Fibroblast of lung (primary cell): ENCODE results near the gene THAP8. TPM values are rescaled to one million over a fixed set of nuclear protein-coding genes. Genes with fewer than 3 reads are reported as not detected.
A peak's percentile ranks its signal among the peaks of the same experiment; 100 is the strongest.

Experiments
- DNase-seq, 2 donors: peaks; one replicate each; pipeline versions ENCODE4 v3.0.0 to v3.0.0-alpha.2; 2010; ENCODE audit warnings: low read depth in 2 of 2
- H2AFZ ChIP-seq: 2 replicates; pipeline ENCODE4 v1.5.1; 2012; ENCODE audit warnings: low read length, control low read depth, inconsistent platforms
- H3K27ac ChIP-seq: 2 replicates; pipeline ENCODE4 v1.5.1; 2011; ENCODE audit warnings: low read length, control low read depth; ENCODE audit not compliant: insufficient read depth
- H3K27me3 ChIP-seq: 2 replicates; pipeline ENCODE4 v1.5.1; 2011; ENCODE audit warnings: mild to moderate bottlenecking, low read length; ENCODE audit not compliant: control insufficient read depth, insufficient read depth
- H3K36me3 ChIP-seq: 2 replicates; pipeline ENCODE4 v1.5.1; 2011; ENCODE audit warnings: low read length; ENCODE audit not compliant: control insufficient read depth, insufficient read depth
- H3K4me1 ChIP-seq: 2 replicates; pipeline ENCODE4 v1.5.1; 2011; ENCODE audit warnings: low read length; ENCODE audit not compliant: control insufficient read depth, insufficient read depth; ENCODE audit errors: extremely low read depth
- H3K4me2 ChIP-seq: 2 replicates; pipeline ENCODE4 v1.5.1; 2011; ENCODE audit warnings: low read length, control low read depth; ENCODE audit not compliant: insufficient read depth; ENCODE audit errors: extremely low read depth
- H3K4me3 ChIP-seq, 4 experiments: fragments of 200-600 bp in 1 of 4; sonication (generic) in 1 of 4; replicated peaks in 1 of 4; 2 replicates each; pipeline ENCODE4 v1.5.1; 2011 to 2016; ENCODE audit warnings: low read length in 4 of 4, low read depth in 3 of 4, mild to moderate bottlenecking in 3 of 4, control low read depth in 2 of 4, inconsistent platforms in 1 of 4, mixed read lengths in 1 of 4; ENCODE audit not compliant: insufficient read depth in 1 of 4; ENCODE audit errors: control extremely low read depth in 1 of 4
- H3K79me2 ChIP-seq: 2 replicates; pipeline ENCODE4 v1.5.1; 2012; ENCODE audit warnings: mild to moderate bottlenecking, low read length, inconsistent platforms; ENCODE audit not compliant: control insufficient read depth, insufficient read depth
- H3K9ac ChIP-seq: 2 replicates; pipeline ENCODE4 v1.5.1; 2011; ENCODE audit warnings: mild to moderate bottlenecking, low read length, control low read depth; ENCODE audit not compliant: insufficient read depth
- H3K9me3 ChIP-seq: 2 replicates; pipeline ENCODE4 v1.5.1; 2012; ENCODE audit warnings: low read depth, low read length; ENCODE audit not compliant: control insufficient read depth, insufficient read depth
- H4K20me1 ChIP-seq: 2 replicates; pipeline ENCODE4 v1.5.1; 2011; ENCODE audit warnings: low read length; ENCODE audit not compliant: control insufficient read depth, insufficient read depth; ENCODE audit errors: extremely low read depth
- CTCF ChIP-seq, 2 donors: IDR thresholded peaks in 1 of 2; conservative IDR thresholded peaks in 1 of 2; 1 replicate in 1 of 2; 2 replicates in 1 of 2; pipeline ENCODE4 v1.5.1; 2011 to 2012; ENCODE audit warnings: low read length in 2 of 2, control low read depth in 1 of 2, inconsistent platforms in 1 of 2, low read depth in 1 of 2, mild to moderate bottlenecking in 1 of 2
- EZH2 ChIP-seq: IDR thresholded peaks from 2 replicates; pipeline ENCODE4 v1.5.1; 2012; ENCODE audit warnings: low read length, control low read depth, mild to moderate bottlenecking; ENCODE audit errors: missing control alignments
- polyA plus RNA-seq, 2 donors: library from polyadenylated mRNA; depleted of rRNA in 1 of 2; stranded (reverse) in 1 of 2; unstranded in 1 of 2; fragments of >200 nt; gene quantifications; 2 replicates each; pipeline ENCODE4 v1.2.1, GENCODE V29; 2011 to 2012; ENCODE audit warnings: missing spikeins in 1 of 2
- total RNA-seq: library from RNA; depleted of rRNA; stranded (reverse); fragments of >200 nt; gene quantifications from 2 replicates; pipeline ENCODE4 v1.2.1, GENCODE V29; 2014

The THAP8 gene
- total and polyA plus RNA-seq, 2 donors (not counting 1 experiment from before 2014, with no cell fraction given) = 4.6 to 5.1 TPM

GRCh38 chr19:35987571-35987896 lies 66.6 kb downstream of the THAP8 start:
- no peak overlapping the region for H3K9ac ChIP-seq
- no peaks in the 10 kb centered on the region for H4K20me1 ChIP-seq
- no peak overlapping the region for H3K27ac ChIP-seq
- H3K36me3 ChIP-seq = no peaks in the 10 kb centered on the region
- no peak overlapping the region for H2AFZ ChIP-seq
- H3K27me3 ChIP-seq = peaks cover 14% of the 10 kb centered on the region
- no peak overlapping the region for H3K4me2 ChIP-seq
- TF ChIP-seq CTCF (conservative IDR thresholded peaks at IDR 0.05 in 1 of 2, IDR thresholded peaks at IDR 0.05 in 1 of 2; ENCODE audit: low read depth in 1 of 2, low read length in 2 of 2) = no peak
- no peaks in the 10 kb centered on the region for H3K79me2 ChIP-seq
- no peak for DNase-seq
- no peaks in the 10 kb centered on the region for H3K4me1 ChIP-seq
- no peaks in the 10 kb centered on the region for H3K9me3 ChIP-seq
- H3K4me3 ChIP-seq = no peak overlapping the region

GRCh38 chr19:35986664-35987570 lies 67.2 kb downstream of the THAP8 start:
- Histone ChIP-seq H3K4me2 (no peak overlapping the region), H3K27ac (no peak overlapping the region), H2AFZ (no peak overlapping the region), H3K79me2 (no peaks in the 10 kb centered on the region), H3K4me3 (peak overlapping the region in 1 of 4 experiments; percentile 20), H3K27me3 (peaks cover 14% of the 10 kb centered on the region), H3K9ac (no peak overlapping the region), H3K36me3 (no peaks in the 10 kb centered on the region), H3K9me3 (no peaks in the 10 kb centered on the region), H4K20me1 (no peaks in the 10 kb centered on the region), H3K4me1 (no peaks in the 10 kb centered on the region)
- no peak for DNase-seq
- peak; percentile 61 for TF ChIP-seq EZH2
- no peak for TF ChIP-seq CTCF (conservative IDR thresholded peaks at IDR 0.05 in 1 of 2, IDR thresholded peaks at IDR 0.05 in 1 of 2; ENCODE audit: low read depth in 1 of 2, low read length in 2 of 2)

- Histone ChIP-seq H3K36me3 (no peaks in the 10 kb centered on the region), H4K20me1 (no peaks in the 10 kb centered on the region), H3K4me1 (no peaks in the 10 kb centered on the region), H3K4me2 (no peak overlapping the region), H2AFZ (no peak overlapping the region), H3K79me2 (no peaks in the 10 kb centered on the region), H3K9ac (no peak overlapping the region), H3K27me3 (peaks cover 14% of the 10 kb centered on the region), H3K4me3 (no peak overlapping the region), H3K27ac (no peak overlapping the region), H3K9me3 (no peaks in the 10 kb centered on the region)
- TF ChIP-seq EZH2 (no peak), CTCF (conservative IDR thresholded peaks at IDR 0.05 in 1 of 2, IDR thresholded peaks at IDR 0.05 in 1 of 2; ENCODE audit: low read depth in 1 of 2, low read length in 2 of 2) (no peak)
- DNase-seq = no peak
These were observed 68.0 kb downstream of the THAP8 start for GRCh38 chr19:35986111-35986510.

Other genes starting within 250 kb of the THAP8 start
- not detected in 2 replicates for gene PRODH2, start 241.4 kb downstream of the THAP8 start, total RNA-seq
- not detected in 2 replicates for gene PRODH2, start 241.4 kb downstream of the THAP8 start, polyA plus RNA-seq
- gene NPHS1, start 201.8 kb downstream of the THAP8 start, total RNA-seq = not detected in 2 replicates
- not detected in 2 replicates for gene NPHS1, start 201.8 kb downstream of the THAP8 start, polyA plus RNA-seq
- under 0.01 TPM in 1 of 2 replicates, not detected in the other for gene KIRREL2, start 197.4 kb downstream of the THAP8 start, total RNA-seq
- not detected in 2 replicates for gene KIRREL2, start 197.4 kb downstream of the THAP8 start, polyA plus RNA-seq
- gene APLP1, start 185.7 kb downstream of the THAP8 start, total RNA-seq = 0.99 and 2.6 TPM in 2 replicates
- gene APLP1, start 185.7 kb downstream of the THAP8 start, polyA plus RNA-seq = 3.7 and 4.1 TPM in 2 replicates
- gene NFKBID, start 153.7 kb downstream of the THAP8 start, total RNA-seq = 2.3 and 2.6 TPM in 2 replicates
- gene NFKBID, start 153.7 kb downstream of the THAP8 start, polyA plus RNA-seq = 1.2 and 2.4 TPM in 2 replicates
- gene HCST, start 151.8 kb downstream of the THAP8 start, total RNA-seq = 1.0 and 2.0 TPM in 2 replicates
- 0.14 and 0.16 TPM in 2 replicates for gene HCST, start 151.8 kb downstream of the THAP8 start, polyA plus RNA-seq
- gene TYROBP, start 146.0 kb downstream of the THAP8 start, total RNA-seq = 0.26 TPM in 1 of 2 replicates, not detected in the other
- gene TYROBP, start 146.0 kb downstream of the THAP8 start, polyA plus RNA-seq = not detected in 2 replicates
- gene LRFN3, start 117.9 kb downstream of the THAP8 start, total RNA-seq = 2.6 and 3.1 TPM in 2 replicates
- gene LRFN3, start 117.9 kb downstream of the THAP8 start, polyA plus RNA-seq = 2.2 and 2.6 TPM in 2 replicates
- gene SDHAF1, start 59.1 kb downstream of the THAP8 start, total RNA-seq = 7.8 and 11.8 TPM in 2 replicates
- 5.6 and 6.4 TPM in 2 replicates for gene SDHAF1, start 59.1 kb downstream of the THAP8 start, polyA plus RNA-seq
- gene SYNE4, start 45.5 kb downstream of the THAP8 start, total RNA-seq = under 0.01 and 0.17 TPM in 2 replicates
- 0.07 and 0.12 TPM in 2 replicates for gene SYNE4, start 45.5 kb downstream of the THAP8 start, polyA plus RNA-seq
- gene ALKBH6, start 40.1 kb downstream of the THAP8 start, total RNA-seq = 12.8 and 20.1 TPM in 2 replicates
- gene ALKBH6, start 40.1 kb downstream of the THAP8 start, polyA plus RNA-seq = 19.5 and 21.0 TPM in 2 replicates
- 8.2 and 19.8 TPM in 2 replicates for gene CLIP3, start 21.4 kb downstream of the THAP8 start, total RNA-seq
- gene CLIP3, start 21.4 kb downstream of the THAP8 start, polyA plus RNA-seq = 14.7 and 15.0 TPM in 2 replicates
- gene WDR62, start 612 bp upstream of the THAP8 start, total RNA-seq = 0.26 and 2.8 TPM in 2 replicates
- 1.1 and 6.3 TPM in 2 replicates for gene WDR62, start 612 bp upstream of the THAP8 start, polyA plus RNA-seq
- gene OVOL3, start 56.9 kb upstream of the THAP8 start, total RNA-seq = not detected in 2 replicates
- gene OVOL3, start 56.9 kb upstream of the THAP8 start, polyA plus RNA-seq = not detected in 2 replicates
- gene POLR2I, start 60.6 kb upstream of the THAP8 start, total RNA-seq = 96.8 and 97.6 TPM in 2 replicates
- 36.1 and 58.4 TPM in 2 replicates for gene POLR2I, start 60.6 kb upstream of the THAP8 start, polyA plus RNA-seq
- gene TBCB, start 61.2 kb upstream of the THAP8 start, total RNA-seq = 173 and 249 TPM in 2 replicates
- gene TBCB, start 61.2 kb upstream of the THAP8 start, polyA plus RNA-seq = 194 and 217 TPM in 2 replicates
- 263 and 466 TPM in 2 replicates for gene CAPNS1, start 85.8 kb upstream of the THAP8 start, total RNA-seq
- 1,189 and 1,351 TPM in 2 replicates for gene CAPNS1, start 85.8 kb upstream of the THAP8 start, polyA plus RNA-seq
- 30.0 and 77.9 TPM in 2 replicates for gene COX7A1, start 98.2 kb upstream of the THAP8 start, total RNA-seq
- 17.8 and 42.5 TPM in 2 replicates for gene COX7A1, start 98.2 kb upstream of the THAP8 start, polyA plus RNA-seq
- gene ZNF565, start 160.4 kb upstream of the THAP8 start, total RNA-seq = 6.3 and 6.4 TPM in 2 replicates
- gene ZNF565, start 160.4 kb upstream of the THAP8 start, polyA plus RNA-seq = 2.4 and 4.3 TPM in 2 replicates
- gene ZNF146, start 160.8 kb upstream of the THAP8 start, total RNA-seq = 74.5 and 87.5 TPM in 2 replicates
- gene ZNF146, start 160.8 kb upstream of the THAP8 start, polyA plus RNA-seq = 84.8 and 92.5 TPM in 2 replicates